OCI-LY7 (cell line): ENCODE results near the gene ACSL6.

ENCODE experiments used
- CTCF ChIP-seq: fragments of 200-600 bp; sonication (generic); conservative IDR thresholded peaks from 2 replicates; pipeline ENCODE4 v1.5.1; 2014; ENCODE audit warnings: mild to moderate bottlenecking, antibody characterized with exemption, low read length, moderate library complexity, mixed read lengths
- EZH2phosphoT487 ChIP-seq: fragments of 200-600 bp; sonication (generic); IDR thresholded peaks from 2 replicates; pipeline ENCODE4 v1.6.1; 2018; ENCODE audit warnings: low read depth, borderline replicate concordance, mild to moderate bottlenecking, mixed run types, antibody characterized with exemption, low read length, moderate library complexity, mixed read lengths

- no peak for TF ChIP-seq CTCF
- no peak for TF ChIP-seq EZH2phosphoT487
Observed at GRCh38 chr5:132049559-132049958, 38.1 kb upstream of the ACSL6 start.
